Measurements from ENCODE around the gene SARNP. TPM values are rescaled to one million over a fixed set of nuclear protein-coding genes. Genes with fewer than 3 reads are reported as not detected.

The SARNP gene
- total and polyA plus RNA-seq, 10 of the 15 experiments (the other 5 are each of a cell fraction or from before 2014, with no cell fraction given): 77.6 to 445 (median 188) TPM

DNA sequence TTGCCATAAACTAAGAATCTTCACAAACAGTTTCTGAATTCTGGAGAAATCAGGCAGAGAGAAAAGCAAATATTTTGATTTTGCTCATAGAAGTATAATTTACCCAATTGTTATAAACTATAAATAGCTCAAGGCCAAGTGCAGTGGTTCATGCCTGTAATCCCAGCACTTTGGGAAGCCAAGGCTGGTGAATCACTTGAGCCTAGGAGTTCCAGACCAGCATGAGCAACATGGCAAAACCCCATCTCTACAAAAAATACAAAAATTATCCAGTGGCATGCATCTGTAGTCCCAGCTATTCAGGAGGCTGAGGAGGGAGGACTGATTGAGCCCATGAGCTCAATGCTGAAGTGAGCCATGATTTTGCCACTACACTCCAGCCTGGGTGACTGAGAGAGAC lies 44.8 kb upstream of the SARNP start:
- TF ChIP-seq ZZZ3 (IDR thresholded peaks at IDR 0.05; ENCODE audit: control insufficient read depth, insufficient read length, low read depth) (no peak), STAT1 (conservative IDR thresholded peaks at IDR 0.05) (no peak), ESRRA (IDR thresholded peaks at IDR 0.05; ENCODE audit: low read length) (no peak), BACH1 (IDR thresholded peaks at IDR 0.05; ENCODE audit: borderline replicate concordance) (no peak), MTA3 (IDR thresholded peaks at IDR 0.05; ENCODE audit: borderline replicate concordance, low read length) (no peak), TBL1XR1 (IDR thresholded peaks at IDR 0.05; ENCODE audit: low read depth, low read length) (no peak), HDAC2 (IDR thresholded peaks at IDR 0.05) (no peak), RUNX3 (IDR thresholded peaks at IDR 0.05; ENCODE audit: low read length) (no peak), SMAD1 (IDR thresholded peaks at IDR 0.05; ENCODE audit: low read depth, partially characterized antibody) (no peak), HDAC6 (IDR thresholded peaks at IDR 0.05; ENCODE audit: unreplicated experiment) (no peak), NFYA (IDR thresholded peaks at IDR 0.05; ENCODE audit: borderline replicate concordance, low read depth, low read length) (no peak), CEBPB (IDR thresholded peaks at IDR 0.05; ENCODE audit: borderline replicate concordance in 1 of 2, low read depth in 2 of 2, low read length in 2 of 2) (no peak), PRDM15 (CRISPR knock-in tag; IDR thresholded peaks at IDR 0.05) (no peak), NR2F1 (conservative IDR thresholded peaks at IDR 0.05) (no peak)
- TF ChIP-seq, protein P1, sequence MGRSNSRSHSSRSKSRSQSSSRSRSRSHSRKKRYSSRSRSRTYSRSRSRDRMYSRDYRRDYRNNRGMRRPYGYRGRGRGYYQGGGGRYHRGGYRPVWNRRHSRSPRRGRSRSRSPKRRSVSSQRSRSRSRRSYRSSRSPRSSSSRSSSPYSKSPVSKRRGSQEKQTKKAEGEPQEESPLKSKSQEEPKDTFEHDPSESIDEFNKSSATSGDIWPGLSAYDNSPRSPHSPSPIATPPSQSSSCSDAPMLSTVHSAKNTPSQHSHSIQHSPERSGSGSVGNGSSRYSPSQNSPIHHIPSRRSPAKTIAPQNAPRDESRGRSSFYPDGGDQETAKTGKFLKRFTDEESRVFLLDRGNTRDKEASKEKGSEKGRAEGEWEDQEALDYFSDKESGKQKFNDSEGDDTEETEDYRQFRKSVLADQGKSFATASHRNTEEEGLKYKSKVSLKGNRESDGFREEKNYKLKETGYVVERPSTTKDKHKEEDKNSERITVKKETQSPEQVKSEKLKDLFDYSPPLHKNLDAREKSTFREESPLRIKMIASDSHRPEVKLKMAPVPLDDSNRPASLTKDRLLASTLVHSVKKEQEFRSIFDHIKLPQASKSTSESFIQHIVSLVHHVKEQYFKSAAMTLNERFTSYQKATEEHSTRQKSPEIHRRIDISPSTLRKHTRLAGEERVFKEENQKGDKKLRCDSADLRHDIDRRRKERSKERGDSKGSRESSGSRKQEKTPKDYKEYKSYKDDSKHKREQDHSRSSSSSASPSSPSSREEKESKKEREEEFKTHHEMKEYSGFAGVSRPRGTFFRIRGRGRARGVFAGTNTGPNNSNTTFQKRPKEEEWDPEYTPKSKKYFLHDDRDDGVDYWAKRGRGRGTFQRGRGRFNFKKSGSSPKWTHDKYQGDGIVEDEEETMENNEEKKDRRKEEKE (IDR thresholded peaks at IDR 0.05): no peak
- no peak for FAIRE-seq

More for the DNA sequence above, 44.8 kb upstream of the SARNP start:
- BruUV-seq (replicated peaks): no TSS peak
- no peak overlapping the region for H3K4me3 ChIP-seq
- H3K4me1 ChIP-seq (ENCODE audit: control insufficient read depth, insufficient read depth, low read length): no peaks in the 10 kb centered on the region
- no peak for ATAC-seq
- no peak overlapping the region for H2AFZ ChIP-seq (ENCODE audit: control insufficient read depth, low read depth, low read length)
- in situ Hi-C loops (cut with MboI): no loop called here
- H3K36me3 ChIP-seq (ENCODE audit: control insufficient read depth in 2 of 2, insufficient read depth in 2 of 2, low read length in 1 of 2): no peaks in the 10 kb centered on the region
- ChIA-PET CTCF (interaction anchor here (0.7 kb wide), 1 partner anchor 12 kb away, joined by 3 read pairs; no protein-coding TSS in a partner anchor), POLR2A (interaction anchor here (0.6 kb wide), 1 partner anchor 10 kb away, joined by 4 read pairs; no protein-coding TSS in a partner anchor), SMC1A (ENCODE audit: uncharacterized antibody, unreplicated experiment) (no interaction called here), RAD21 (ENCODE audit: unreplicated experiment) (no interaction called here)
- no peaks in the 10 kb centered on the region for H3K79me2 ChIP-seq (ENCODE audit: control insufficient read depth, insufficient read depth, low read length)
- intact Hi-C loops (cut with micrococcal nuclease; ENCODE audit: unreplicated experiment): no loop called here
- H3K9me3 ChIP-seq (replicated peaks; ENCODE audit: control insufficient read depth, insufficient read depth, low read length): peaks cover 3% of the 10 kb centered on the region; the same call in 1 of the 3 replicates
- no peaks in the 10 kb centered on the region for H4K20me1 ChIP-seq (ENCODE audit: control insufficient read depth, insufficient read depth)
- no peak overlapping the region for H3K4me2 ChIP-seq (ENCODE audit: control insufficient read depth, insufficient read depth)
- no peak for DNase-seq (ENCODE audit: low read depth, low spot score)
- no peaks in the 10 kb centered on the region for H3K27me3 ChIP-seq (replicated peaks in 1 of 2; ENCODE audit: control insufficient read depth in 2 of 2, insufficient read depth in 2 of 2, low read length in 1 of 2)
- H3K9ac ChIP-seq (ENCODE audit: control insufficient read depth, insufficient read depth, low read length): no peak overlapping the region
- H3K27ac ChIP-seq (ENCODE audit: control insufficient read depth, insufficient read depth): no peak overlapping the region

All from GM12878 (cell line).